OCI-LY3 (cell line): ENCODE data around the gene ZNF148.
A peak's percentile ranks its signal among the peaks of the same experiment; 100 is the strongest.

ENCODE experiments used
- H2AFZ ChIP-seq: fragments of 200-600, 300-600 bp; shearing (Covaris generic); 2 replicates; pipeline ENCODE4 v1.6.0; 2014; ENCODE audit warnings: antibody characterized with exemption, low read depth, low read length
- H3K27ac ChIP-seq: fragments of 200-600, 300-600 bp; sonication (generic); 2 replicates; pipeline ENCODE4 v1.5.1; 2014; ENCODE audit warnings: mild to moderate bottlenecking, low read length, moderate library complexity, mixed read lengths
- H3K27me3 ChIP-seq: fragments of 200-600, 300-600 bp; sonication (generic); 2 replicates; pipeline ENCODE4 v1.6.1; 2014; ENCODE audit warnings: low read depth, low read length, mixed read lengths
- H3K36me3 ChIP-seq: fragments of 200-600, 300-600 bp; sonication (generic); replicated peaks from 2 replicates; pipeline ENCODE3; 2014; ENCODE audit warnings: low read depth, low read length, mixed read lengths
- H3K4me1 ChIP-seq: fragments of 300-600, 200-600 bp; sonication (generic); 2 replicates; pipeline ENCODE4 v1.6.1; 2014; ENCODE audit warnings: low read length, mixed read lengths
- H3K4me2 ChIP-seq: fragments of 200-600, 300-600 bp; sonication (generic); 2 replicates; pipeline ENCODE4 v1.6.1; 2014; ENCODE audit warnings: low read length, mixed read lengths
- H3K4me3 ChIP-seq: fragments of 300-600, 200-600 bp; sonication (generic); 2 replicates; pipeline ENCODE4 v1.5.1; 2014; ENCODE audit warnings: antibody characterized with exemption, mild to moderate bottlenecking, low read length, moderate library complexity
- H3K79me2 ChIP-seq: fragments of 300-600, 200-600 bp; shearing (Covaris generic); 2 replicates; pipeline ENCODE4 v1.6.1; 2014; ENCODE audit warnings: mild to moderate bottlenecking, low read length, mixed read lengths
- H3K9ac ChIP-seq: fragments of 300-600, 200-600 bp; shearing (Covaris generic); 2 replicates; pipeline ENCODE4 v1.6.0; 2014; ENCODE audit warnings: mild to moderate bottlenecking, low read length, moderate library complexity
- H3K9me3 ChIP-seq: fragments of 200-600, 300-600 bp; shearing (Covaris generic); 2 replicates; pipeline ENCODE4 v1.6.1; 2014; ENCODE audit warnings: low read length, mixed read lengths; ENCODE audit not compliant: insufficient read depth
- H4K20me1 ChIP-seq: fragments of 200-600, 300-600 bp; sonication (generic); 2 replicates; pipeline ENCODE4 v1.6.1; 2016; ENCODE audit warnings: low read length, mixed read lengths; ENCODE audit not compliant: insufficient read depth
- EZH2phosphoT487 ChIP-seq: fragments of 200-600 bp; shearing (Covaris generic); IDR thresholded peaks from 2 replicates; pipeline ENCODE4 v1.6.1; 2018; ENCODE audit warnings: antibody characterized with exemption, mixed run types, low read depth
- TF ChIP-seq, protein P1 (sequence below): fragments of 200-600, 300-600 bp; sonication (generic); IDR thresholded peaks from 2 replicates; pipeline ENCODE4 v1.5.1; 2014; ENCODE audit warnings: antibody characterized with exemption, low read length, low read depth

Gene ZNF148

DNA sequence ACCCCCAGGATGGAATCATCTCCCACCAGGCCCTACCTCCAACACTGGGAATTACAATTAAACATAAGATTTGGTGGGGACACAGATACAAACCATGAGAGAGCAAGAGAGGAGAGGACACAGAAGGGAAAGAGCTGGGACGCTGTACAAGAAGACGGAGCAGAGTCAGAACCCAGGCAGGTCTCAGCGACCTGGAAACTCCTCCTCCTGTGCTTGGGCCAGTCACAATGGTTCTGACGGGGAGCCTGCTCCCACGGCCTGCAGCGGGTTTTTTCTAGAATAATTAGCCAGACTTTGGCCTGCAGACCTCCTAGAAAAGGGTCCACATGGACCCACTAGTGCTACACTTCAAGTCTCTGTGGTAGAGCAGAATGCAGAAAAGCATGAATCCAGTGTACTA, 168.2 kb downstream of the ZNF148 start:
- H2AFZ ChIP-seq, result no peak overlapping the region
- no peaks in the 10 kb centered on the region for H4K20me1 ChIP-seq
- H3K4me2 ChIP-seq, result no peak overlapping the region
- TF ChIP-seq, protein P1, sequence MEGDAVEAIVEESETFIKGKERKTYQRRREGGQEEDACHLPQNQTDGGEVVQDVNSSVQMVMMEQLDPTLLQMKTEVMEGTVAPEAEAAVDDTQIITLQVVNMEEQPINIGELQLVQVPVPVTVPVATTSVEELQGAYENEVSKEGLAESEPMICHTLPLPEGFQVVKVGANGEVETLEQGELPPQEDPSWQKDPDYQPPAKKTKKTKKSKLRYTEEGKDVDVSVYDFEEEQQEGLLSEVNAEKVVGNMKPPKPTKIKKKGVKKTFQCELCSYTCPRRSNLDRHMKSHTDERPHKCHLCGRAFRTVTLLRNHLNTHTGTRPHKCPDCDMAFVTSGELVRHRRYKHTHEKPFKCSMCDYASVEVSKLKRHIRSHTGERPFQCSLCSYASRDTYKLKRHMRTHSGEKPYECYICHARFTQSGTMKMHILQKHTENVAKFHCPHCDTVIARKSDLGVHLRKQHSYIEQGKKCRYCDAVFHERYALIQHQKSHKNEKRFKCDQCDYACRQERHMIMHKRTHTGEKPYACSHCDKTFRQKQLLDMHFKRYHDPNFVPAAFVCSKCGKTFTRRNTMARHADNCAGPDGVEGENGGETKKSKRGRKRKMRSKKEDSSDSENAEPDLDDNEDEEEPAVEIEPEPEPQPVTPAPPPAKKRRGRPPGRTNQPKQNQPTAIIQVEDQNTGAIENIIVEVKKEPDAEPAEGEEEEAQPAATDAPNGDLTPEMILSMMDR, result no peak
- H3K27me3 ChIP-seq, result no peaks in the 10 kb centered on the region
- no peaks in the 10 kb centered on the region for H3K79me2 ChIP-seq
- no peaks in the 10 kb centered on the region for H3K4me1 ChIP-seq
- H3K4me3 ChIP-seq, result no peak overlapping the region
- H3K27ac ChIP-seq, result no peak overlapping the region
- no peak overlapping the region for H3K9ac ChIP-seq
- H3K36me3 ChIP-seq, result no peaks in the 10 kb centered on the region
- no peaks in the 10 kb centered on the region for H3K9me3 ChIP-seq

DNA sequence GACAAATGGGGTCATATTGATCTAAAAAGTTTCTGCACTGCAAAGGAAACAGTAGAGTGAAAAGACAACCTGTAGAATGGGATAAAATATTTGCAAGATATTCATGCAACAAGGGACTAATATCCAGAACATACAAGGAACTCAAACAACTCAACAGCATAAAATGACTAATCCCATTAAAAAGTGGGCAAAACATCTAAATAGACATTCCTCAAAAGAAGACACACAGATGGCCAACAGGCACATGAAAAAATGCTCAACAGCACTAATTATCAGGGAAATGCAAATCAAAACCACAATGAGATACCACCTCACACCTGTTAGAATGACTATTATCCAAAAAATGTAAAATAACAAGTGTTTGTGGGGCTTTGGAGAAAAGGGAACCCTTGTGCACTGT, 171.4 kb downstream of the ZNF148 start:
- H3K36me3 ChIP-seq, result no peaks in the 10 kb centered on the region
- H3K4me1 ChIP-seq, result peaks cover 18% of the 10 kb centered on the region
- no peak overlapping the region for H3K4me2 ChIP-seq
- no peak overlapping the region for H2AFZ ChIP-seq
- H3K9me3 ChIP-seq, result no peaks in the 10 kb centered on the region
- no peaks in the 10 kb centered on the region for H3K27me3 ChIP-seq
- no peaks in the 10 kb centered on the region for H4K20me1 ChIP-seq
- H3K27ac ChIP-seq, result no peak overlapping the region
- H3K4me3 ChIP-seq, result no peak overlapping the region
- no peaks in the 10 kb centered on the region for H3K79me2 ChIP-seq
- TF ChIP-seq, protein P1, result no peak
- TF ChIP-seq EZH2phosphoT487, result no peak
- H3K9ac ChIP-seq, result no peak overlapping the region

DNA sequence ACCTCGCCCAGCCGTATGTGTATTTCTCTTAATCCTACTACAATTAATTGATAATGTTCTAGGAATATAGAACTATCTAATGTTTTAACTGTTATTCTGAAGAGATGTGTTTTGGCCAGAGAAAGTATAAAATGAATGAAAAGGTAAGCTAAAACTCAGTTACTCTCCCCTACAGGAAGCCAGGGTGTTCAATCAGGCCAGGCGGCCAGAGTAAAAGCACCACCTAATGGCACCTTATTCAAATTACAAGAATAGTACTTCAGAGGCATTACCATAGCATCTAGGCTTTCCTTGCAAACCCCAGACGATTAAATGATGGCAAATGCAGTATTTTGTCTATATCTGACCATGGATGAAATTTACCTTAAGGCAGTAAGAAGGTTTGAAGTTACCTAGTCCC, 172.9 kb downstream of the ZNF148 start:
- H4K20me1 ChIP-seq, result no peaks in the 10 kb centered on the region
- H3K9me3 ChIP-seq, result no peaks in the 10 kb centered on the region
- H3K27me3 ChIP-seq, result peaks cover 5% of the 10 kb centered on the region; the same call in 1 of the 2 replicates
- H3K4me3 ChIP-seq, result no peak overlapping the region
- no peak overlapping the region for H3K27ac ChIP-seq
- H3K79me2 ChIP-seq, result no peaks in the 10 kb centered on the region
- H3K4me1 ChIP-seq, result peaks cover 24% of the 10 kb centered on the region
- H3K9ac ChIP-seq, result no peak overlapping the region
- no peak for TF ChIP-seq EZH2phosphoT487
- TF ChIP-seq, protein P1, result peak; percentile 70
- no peak overlapping the region for H3K4me2 ChIP-seq
- no peak overlapping the region for H2AFZ ChIP-seq
- no peaks in the 10 kb centered on the region for H3K36me3 ChIP-seq

DNA sequence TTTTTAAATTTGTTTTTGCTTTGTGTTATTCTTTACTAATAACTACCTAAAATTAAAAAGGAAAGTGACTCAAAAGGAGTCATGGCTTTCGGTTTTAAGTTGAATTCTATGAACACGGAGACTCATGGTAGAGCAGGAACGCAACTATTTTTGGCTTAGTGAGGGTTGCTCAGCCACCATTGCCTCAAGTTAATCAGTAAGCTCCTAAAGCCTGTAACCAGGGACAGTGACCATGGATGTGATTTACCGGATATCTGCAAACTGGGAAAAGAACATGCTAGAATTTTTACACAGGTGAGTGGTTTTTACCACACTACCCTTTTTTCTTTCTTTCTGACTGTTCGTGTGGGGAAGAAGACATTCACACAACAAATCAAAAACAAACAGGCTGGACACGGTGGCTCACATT, 174.4 kb downstream of the ZNF148 start:
- Histone ChIP-seq H3K4me2 (peak overlapping the region; percentile 78), H3K9me3 (no peaks in the 10 kb centered on the region), H2AFZ (0 out of 2 replicates have a peak overlapping the region, but pooled peaks have one; percentile 18), H3K4me1 (peaks cover 24% of the 10 kb centered on the region), H3K9ac (no peak overlapping the region), H3K27me3 (peaks cover 12% of the 10 kb centered on the region; the same call in 1 of the 2 replicates), H3K79me2 (no peaks in the 10 kb centered on the region), H3K4me3 (peak overlapping the region; percentile 52), H3K36me3 (no peaks in the 10 kb centered on the region), H4K20me1 (no peaks in the 10 kb centered on the region), H3K27ac (no peak overlapping the region)
- TF ChIP-seq, protein P1, result no peak
- TF ChIP-seq EZH2phosphoT487, result no peak
